Heart right ventricle (tissue), 16 donors: ENCODE results near the gene BATF. TPM values are rescaled to one million over a fixed set of nuclear protein-coding genes. Genes with fewer than 3 reads are reported as not detected.

Source experiments
- ATAC-seq, 8 donors: fragments of 200-7000 bp; cut with Tn5 transposase; one replicate each; pipeline ENCODE4 v1.9.1; 2020; ENCODE audit warnings: mild to moderate bottlenecking in 8 of 8, moderate library complexity in 8 of 8, moderate number of reproducible peaks in 1 of 8
- DNase-seq, 2 donors: peaks; one replicate each; pipeline ENCODE4 v3.0.0-alpha.2; 2020
- H3K27ac ChIP-seq, 10 donors: fragments of 200-600 bp; sonication (generic) in 2 of 10; one replicate each; pipeline versions ENCODE4 v1.5.0 to v1.8.0; 2020 to 2022; ENCODE audit warnings: mild to moderate bottlenecking in 3 of 10
- H3K27me3 ChIP-seq, 7 donors: fragments of 200-600 bp; one replicate each; pipeline ENCODE4 v1.8.0; 2021 to 2022; ENCODE audit warnings: mild to moderate bottlenecking in 2 of 7
- H3K36me3 ChIP-seq, 9 donors: fragments of 200-600 bp; sonication (generic) in 1 of 9; one replicate each; pipeline versions ENCODE4 v1.5.0 to v1.8.0; 2020 to 2022; ENCODE audit warnings: mild to moderate bottlenecking in 2 of 9
- H3K4me1 ChIP-seq, 9 donors: fragments of 200-600 bp; sonication (generic) in 1 of 9; one replicate each; pipeline versions ENCODE4 v1.5.0 to v1.8.0; 2020 to 2022; ENCODE audit warnings: mild to moderate bottlenecking in 4 of 9
- H3K4me3 ChIP-seq, 10 donors: fragments of 200-600 bp; sonication (generic) in 2 of 10; one replicate each; pipeline versions ENCODE4 v1.5.0 to v1.8.0; 2020 to 2022; ENCODE audit warnings: mild to moderate bottlenecking in 7 of 10, moderate library complexity in 2 of 10
- H3K9me3 ChIP-seq, 11 donors: fragments of 200-600 bp in 10 of 11; sonication (generic) in 2 of 11; one replicate each; pipeline versions ENCODE4 v1.5.0 to v1.8.0; 2013 to 2022; ENCODE audit warnings: mild to moderate bottlenecking in 2 of 11, control low read depth in 1 of 11, moderate library complexity in 1 of 11
- whole genome bisulfite sequencing, 2 donors: extraction: QIAGEN DNeasy Blood & Tissue Kit; methylation state at CpG; one replicate each; pipeline ENCODE4 v1.1.7; 2013; ENCODE audit warnings: inconsistent platforms in 1 of 2; 5-methylcytosine and 5-hydroxymethylcytosine counted together
- intact Hi-C, 10 donors: fragments of 100-400 bp; cut with DNase I; formaldehyde crosslinking; loops; one replicate each; pipeline versions ENCODE4 v1.11.1 to v1.14.2; 2022
- polyA plus RNA-seq, 2 donors: library from polyadenylated mRNA; stranded (reverse); fragments of 200-250 nt; gene quantifications; one replicate each; pipeline ENCODE4 v1.2.3, GENCODE V29; 2013
- total RNA-seq, 10 donors: library from RNA; stranded (reverse); fragmentation: NEBNext Ultra II Directional in 3 of 10; extraction: Animal tissue kit (Norgen Biotek cat#: 25700) in 3 of 10; gene quantifications; one replicate each; pipeline versions ENCODE4 v1.2.1 to v1.2.4, GENCODE V29; 2021 to 2023
- TF ChIP-seq, protein P1 (sequence below), 9 donors: fragments of 200-600 bp; sonication (generic) in 2 of 9; IDR thresholded peaks; one replicate each; pipeline versions ENCODE4 v1.5.0 to v1.8.0; 2021 to 2022; ENCODE audit warnings: antibody characterized with exemption in 9 of 9, mild to moderate bottlenecking in 5 of 9, moderate library complexity in 1 of 9
- donor health status: Arrhythmogenic right ventricular cardiomyopathy.
- donor health status: ischemic (EF 13 %, LVEDD 7.1; RV severe dilation, severe dysfunction).
- donor health status: healthy with polysubstance abuse.
- donor health status: DM: no; HTN: yes; CAD: no.
- donor health status: DM: no; HTN: no; CAD: no.
- donor health status: ischemic (EF 25% LVEDD 6.9; RV normal size, moderate dysfunction).
- donor health status: ischemic (EF 25% LVEDD 5.7; RV mildly dilated, moderate dysfunction).
- donor health status: healthy.
- donor health status: DM: yes; HTN: yes; CAD: no.
- donor health status: Ischemic cardiomyopathy.
- donor health status: ischemic (EF 35%, LVEDD 5.7; RV mildly dilated, moderate dysfunction).
- donor health status: nonischemic (EF 11% LVEDD 7.7; RV severe dilation, severe dysfunction).
- donor health status: DM: yes; HTN: yes; CAD: no.
- donor health status: PGD.
- donor health status: ischemic (EF 29% LVEDD 5.4; RV normal size, mild dysfunction).
- donor health status: nonischemic (EF 23%, LVEDD 6.1; RV moderate dilation, normal function).

BATF gene
- total and polyA plus RNA-seq, 12 donors = 0.34 to 3.3 (median 1.7) TPM; not detected in 5

DNA sequence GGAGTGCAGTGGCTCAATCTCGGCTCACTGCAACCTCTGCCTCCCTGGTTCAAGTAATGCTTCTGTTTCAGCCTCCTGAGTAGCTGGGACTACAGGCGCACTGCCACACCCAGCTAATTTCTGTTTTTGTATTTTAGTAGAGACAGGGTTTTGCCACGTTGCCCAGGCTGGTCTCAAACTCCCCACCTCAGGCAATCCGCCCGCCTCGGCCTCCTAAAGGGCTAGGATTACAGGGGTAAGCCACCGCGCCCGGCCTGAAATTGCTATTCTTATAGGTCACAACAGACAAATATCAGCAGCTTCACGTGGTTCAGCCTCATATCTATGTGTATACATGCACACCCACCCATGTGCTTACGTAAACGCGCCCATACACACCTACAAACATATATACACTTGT is 23.6 kb downstream of the BATF start:
- WGBS, 2 donors = 91 to 93% methylated on average over 13 of the region's 13 CpGs
- ATAC-seq = no peak
- TF ChIP-seq, protein P1, sequence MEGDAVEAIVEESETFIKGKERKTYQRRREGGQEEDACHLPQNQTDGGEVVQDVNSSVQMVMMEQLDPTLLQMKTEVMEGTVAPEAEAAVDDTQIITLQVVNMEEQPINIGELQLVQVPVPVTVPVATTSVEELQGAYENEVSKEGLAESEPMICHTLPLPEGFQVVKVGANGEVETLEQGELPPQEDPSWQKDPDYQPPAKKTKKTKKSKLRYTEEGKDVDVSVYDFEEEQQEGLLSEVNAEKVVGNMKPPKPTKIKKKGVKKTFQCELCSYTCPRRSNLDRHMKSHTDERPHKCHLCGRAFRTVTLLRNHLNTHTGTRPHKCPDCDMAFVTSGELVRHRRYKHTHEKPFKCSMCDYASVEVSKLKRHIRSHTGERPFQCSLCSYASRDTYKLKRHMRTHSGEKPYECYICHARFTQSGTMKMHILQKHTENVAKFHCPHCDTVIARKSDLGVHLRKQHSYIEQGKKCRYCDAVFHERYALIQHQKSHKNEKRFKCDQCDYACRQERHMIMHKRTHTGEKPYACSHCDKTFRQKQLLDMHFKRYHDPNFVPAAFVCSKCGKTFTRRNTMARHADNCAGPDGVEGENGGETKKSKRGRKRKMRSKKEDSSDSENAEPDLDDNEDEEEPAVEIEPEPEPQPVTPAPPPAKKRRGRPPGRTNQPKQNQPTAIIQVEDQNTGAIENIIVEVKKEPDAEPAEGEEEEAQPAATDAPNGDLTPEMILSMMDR (IDR thresholded peaks at IDR 0.05) = no peak
- Histone ChIP-seq H3K27ac (no peak overlapping the region), H3K36me3 (peaks cover 0 to 7% (median 0%) of the 10 kb centered on the region in 9 donors), H3K27me3 (no peaks in the 10 kb centered on the region), H3K4me3 (no peak overlapping the region), H3K4me1 (peaks cover 0 to 40% (median 0%) of the 10 kb centered on the region in 9 donors), H3K9me3 (no peaks in the 10 kb centered on the region)
- no peak for DNase-seq
- intact Hi-C loops = no loop called here

DNA sequence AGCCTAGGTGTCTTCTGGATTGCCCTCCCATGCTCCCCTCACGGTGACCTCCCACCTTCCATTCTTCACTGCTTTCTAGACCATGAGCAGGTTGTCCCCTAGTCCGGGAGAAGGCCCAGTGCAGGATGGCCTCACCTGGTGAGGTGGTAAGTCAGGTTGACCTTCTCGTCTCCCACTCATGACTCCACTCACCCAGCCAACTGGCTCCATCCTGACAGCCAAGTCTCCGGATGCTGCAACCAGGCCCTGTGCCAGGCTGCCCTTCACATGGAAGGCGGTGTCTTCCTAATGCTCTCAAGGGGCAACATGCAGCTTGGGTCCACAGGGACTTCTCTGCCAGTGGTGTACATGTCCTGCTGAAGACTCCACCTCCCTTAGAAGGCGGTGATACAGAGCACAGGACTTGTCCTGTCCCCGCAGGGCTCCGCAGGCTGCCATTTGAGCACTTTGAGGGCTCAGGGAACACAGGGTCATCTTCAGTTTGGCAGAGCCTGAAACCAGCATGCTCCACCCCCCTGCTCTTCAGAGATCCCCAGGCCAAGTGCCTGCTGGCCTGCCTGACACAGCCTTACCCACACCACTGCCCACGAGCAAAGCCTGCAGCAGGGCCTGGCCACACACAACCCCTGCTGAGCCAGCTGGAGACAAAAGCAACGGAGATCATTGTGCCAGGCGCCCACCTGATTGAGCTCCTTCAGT is 25.4 kb downstream of the BATF start:
- H3K27me3 ChIP-seq = peaks cover 0 to 14% (median 0%) of the 10 kb centered on the region in 7 donors
- H3K4me3 ChIP-seq = no peak overlapping the region
- H3K36me3 ChIP-seq = peaks cover 0 to 7% (median 0%) of the 10 kb centered on the region in 9 donors
- intact Hi-C loops = no loop called here
- no peak overlapping the region for H3K27ac ChIP-seq
- H3K9me3 ChIP-seq = no peaks in the 10 kb centered on the region
- ATAC-seq (peak in 2 of 8 donors; percentile 15 to 67), DNase-seq (no peak)
- peaks cover 0 to 28% (median 0%) of the 10 kb centered on the region in 9 donors for H3K4me1 ChIP-seq
- TF ChIP-seq, protein P1 (IDR thresholded peaks at IDR 0.05) = no peak
- 82 to 87% methylated on average over 11 of the region's 11 CpGs for WGBS, 2 donors

DNA sequence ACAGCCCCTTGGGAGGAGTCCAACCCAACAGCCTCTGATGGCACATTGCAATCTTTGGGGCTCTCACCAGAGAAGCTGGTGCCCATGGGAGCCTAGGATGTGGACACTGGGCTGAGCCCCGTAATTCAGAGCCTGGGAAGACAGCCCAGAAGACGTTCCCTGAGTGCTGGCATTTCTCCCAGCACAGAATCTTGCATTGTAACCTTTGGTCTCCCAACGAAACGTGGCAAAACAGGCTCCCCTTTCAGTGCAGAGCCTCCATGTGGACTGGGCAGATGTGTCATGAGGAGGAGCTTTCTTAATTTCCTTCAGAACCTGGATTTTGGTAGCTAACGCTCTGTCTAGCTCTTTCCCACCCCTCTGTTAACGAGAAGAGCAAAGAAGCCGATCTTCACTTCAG is 26.3 kb downstream of the BATF start:
- 62 to 70% methylated on average over 7 of the region's 7 CpGs for WGBS, 2 donors
- H3K27ac ChIP-seq = no peak overlapping the region
- ATAC-seq = no peak

DNA sequence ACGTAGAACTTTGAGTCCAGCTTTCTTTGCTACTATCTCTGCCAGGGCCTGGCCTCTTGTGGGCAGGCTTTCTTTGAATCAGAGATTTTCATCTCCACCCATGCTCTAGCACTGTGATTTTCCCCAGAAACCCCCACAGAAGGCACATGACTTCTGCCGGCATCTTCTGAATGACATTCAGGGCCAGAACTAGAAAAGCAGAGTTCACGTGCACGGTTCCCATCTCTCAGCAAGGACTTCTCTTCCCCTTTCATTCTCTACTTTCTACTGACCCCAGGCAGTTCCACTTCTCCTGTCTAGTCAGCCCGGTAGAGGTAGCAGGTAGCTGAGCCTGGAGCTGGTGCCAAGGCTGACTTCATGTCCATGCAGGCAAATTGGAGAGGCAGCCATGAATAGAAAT is 26.9 kb downstream of the BATF start:
- Histone ChIP-seq H3K36me3 (peaks cover 0 to 7% (median 0%) of the 10 kb centered on the region in 9 donors), H3K27me3 (peaks cover 0 to 21% (median 0%) of the 10 kb centered on the region in 7 donors), H3K9me3 (no peaks in the 10 kb centered on the region), H3K4me3 (no peak overlapping the region), H3K27ac (no peak overlapping the region), H3K4me1 (peaks cover 0 to 13% (median 0%) of the 10 kb centered on the region in 9 donors)
- 79 to 86% methylated on average over 5 of the region's 5 CpGs for WGBS, 2 donors
- DNase-seq (no peak), ATAC-seq (no peak)
- intact Hi-C loops = no loop called here
- TF ChIP-seq, protein P1 (IDR thresholded peaks at IDR 0.05) = no peak

More for the DNA sequence above, 26.3 kb downstream of the BATF start:
- H3K4me1 ChIP-seq = peaks cover 0 to 19% (median 0%) of the 10 kb centered on the region in 9 donors
- H3K27me3 ChIP-seq = peaks cover 0 to 21% (median 0%) of the 10 kb centered on the region in 7 donors
- H3K9me3 ChIP-seq = no peaks in the 10 kb centered on the region
- TF ChIP-seq, protein P1 (IDR thresholded peaks at IDR 0.05) = no peak
- intact Hi-C loops = no loop called here
- DNase-seq = no peak
- no peak overlapping the region for H3K4me3 ChIP-seq
- H3K36me3 ChIP-seq = peaks cover 0 to 7% (median 0%) of the 10 kb centered on the region in 9 donors
